IMR-90 (cell line): ENCODE data around the gene STRC. TPM values are rescaled to one million over a fixed set of nuclear protein-coding genes. Genes with fewer than 3 reads are reported as not detected.
"Not testable (repeated sequence)": the region's sequence is repeated elsewhere in the genome, so short reads cannot be mapped to it uniquely, and the experiment has no call there.

ENCODE experiments used
- ATAC-seq: fragments of 200-7000 bp; cut with Tn5 transposase; 2 replicates; pipeline ENCODE4 v1.9.1; 2020; ENCODE audit warnings: low read depth, mild to moderate bottlenecking, moderate library complexity
- BruUV-seq: library from RNA; stranded (reverse); fragments of 400-500 nt; replicated peaks from 2 replicates; lab custom pipeline; 2021; lab: Mats Ljungman, UMichigan
- CTCF ChIA-PET: fragments of 300-600 bp; formaldehyde crosslinking; extraction: SDS; loops from one replicate; lab custom pipeline; 2021; ENCODE audit warnings: antibody characterized with exemption; lab: Yijun Ruan, JAX
- POLR2A ChIA-PET: fragments of 300-600 bp; sonication (Branson Sonifier 250); formaldehyde crosslinking; loops from one replicate; lab custom pipeline; 2022; ENCODE audit warnings: antibody characterized with exemption; ENCODE audit not compliant: unreplicated experiment; lab: Charles Lee
- DNase-seq: peaks from one replicate; pipeline ENCODE4 v3.0.0; 2013
- H2AFZ ChIP-seq: replicated peaks from 2 replicates; pipeline ENCODE3; 2013; ENCODE audit warnings: low read length, mild to moderate bottlenecking; ENCODE audit not compliant: poor library complexity
- H2AK5ac ChIP-seq: 2 replicates; pipeline ENCODE4 v1.6.1; 2013; ENCODE audit warnings: low read depth, low read length, inconsistent platforms
- H2AK9ac ChIP-seq: replicated peaks from 2 replicates; pipeline ENCODE3; 2013; ENCODE audit warnings: mild to moderate bottlenecking, low read depth, low read length, moderate library complexity; ENCODE audit not compliant: poor library complexity
- H2BK120ac ChIP-seq: 2 replicates; pipeline ENCODE4 v1.6.1; 2013; ENCODE audit warnings: low read depth, low read length, inconsistent platforms
- H2BK15ac ChIP-seq: 3 replicates; pipeline ENCODE4 v1.6.1; 2013; ENCODE audit warnings: low read depth, low read length, inconsistent platforms
- H2BK20ac ChIP-seq: 2 replicates; pipeline ENCODE4 v1.6.1; 2013; ENCODE audit warnings: low read depth, mild to moderate bottlenecking, inconsistent platforms, low read length, moderate library complexity
- H2BK5ac ChIP-seq: 2 replicates; pipeline ENCODE4 v1.6.1; 2013; ENCODE audit warnings: mild to moderate bottlenecking, low read depth, low read length, inconsistent platforms; ENCODE audit not compliant: poor library complexity, severe bottlenecking
- H3K14ac ChIP-seq: replicated peaks from 2 replicates; pipeline ENCODE4 v1.6.1; 2013; ENCODE audit warnings: low read depth, low read length, inconsistent platforms
- H3K18ac ChIP-seq: 2 replicates; pipeline ENCODE4 v1.6.1; 2013; ENCODE audit warnings: low read depth, low read length, control low read depth
- H3K23ac ChIP-seq: 2 replicates; pipeline ENCODE4 v1.6.1; 2013; ENCODE audit warnings: low read depth, low read length, inconsistent platforms
- H3K27ac ChIP-seq: 2 replicates; pipeline ENCODE4 v1.5.1; 2013; ENCODE audit warnings: mild to moderate bottlenecking, control low read depth, low read length; ENCODE audit not compliant: insufficient read depth
- H3K27me3 ChIP-seq: 2 replicates; pipeline ENCODE4 v1.6.1; 2013; ENCODE audit warnings: low read length; ENCODE audit not compliant: control insufficient read depth, insufficient read depth
- H3K36me3 ChIP-seq: 2 replicates; pipeline ENCODE4 v1.6.1; 2013; ENCODE audit warnings: low read length, mixed read lengths; ENCODE audit not compliant: control insufficient read depth, insufficient read depth
- H3K4ac ChIP-seq: 2 replicates; pipeline ENCODE4 v1.6.1; 2013; ENCODE audit warnings: low read depth, low read length, inconsistent platforms
- H3K4me1 ChIP-seq: 2 replicates; pipeline ENCODE4 v1.6.1; 2013; ENCODE audit warnings: low read length, mixed read lengths; ENCODE audit not compliant: control insufficient read depth, insufficient read depth
- H3K4me2 ChIP-seq: 2 replicates; pipeline ENCODE4 v1.6.1; 2013; ENCODE audit warnings: low read depth, mild to moderate bottlenecking, control low read depth, low read length, moderate library complexity
- H3K4me3 ChIP-seq: 2 replicates; pipeline ENCODE4 v1.5.1; 2013; ENCODE audit warnings: low read depth, mild to moderate bottlenecking, control low read depth, low read length, moderate library complexity; ENCODE audit not compliant: insufficient read depth
- H3K56ac ChIP-seq: 2 replicates; pipeline ENCODE4 v1.6.1; 2013; ENCODE audit warnings: low read length, inconsistent platforms; ENCODE audit not compliant: insufficient read depth; ENCODE audit errors: extremely low read depth
- H3K79me1 ChIP-seq, 2 experiments: 2 replicates each; pipeline ENCODE4 v1.6.1; 2013; ENCODE audit warnings: low read length in 2 of 2, inconsistent platforms in 1 of 2, low read depth in 1 of 2
- H3K9ac ChIP-seq: 2 replicates; pipeline ENCODE4 v1.6.1; 2013; ENCODE audit warnings: low read depth, low read length, control low read depth
- H3K9me1 ChIP-seq: 2 replicates; pipeline ENCODE4 v1.6.1; 2013; ENCODE audit warnings: low read length, inconsistent platforms; ENCODE audit not compliant: insufficient read depth
- H3K9me3 ChIP-seq: 2 replicates; pipeline ENCODE4 v1.6.1; 2013; ENCODE audit warnings: low read length; ENCODE audit not compliant: control insufficient read depth, insufficient read depth
- H4K20me1 ChIP-seq: 2 replicates; pipeline ENCODE4 v1.6.1; 2013; ENCODE audit warnings: low read length, inconsistent platforms; ENCODE audit not compliant: insufficient read depth
- H4K5ac ChIP-seq: 2 replicates; pipeline ENCODE4 v1.6.1; 2013; ENCODE audit warnings: mild to moderate bottlenecking, low read depth, low read length, control low read depth
- H4K8ac ChIP-seq, 2 experiments: 2 replicates each; pipeline ENCODE4 v1.6.1; 2013; ENCODE audit warnings: low read depth in 2 of 2, low read length in 2 of 2, control low read depth in 1 of 2, inconsistent platforms in 1 of 2
- H4K91ac ChIP-seq: 2 replicates; pipeline ENCODE4 v1.6.1; 2013; ENCODE audit warnings: low read depth, low read length, inconsistent platforms; ENCODE audit not compliant: insufficient read depth
- WGBS, 2 experiments: methylation state at CpG; one replicate each; pipeline versions ENCODE4 v1.1.5 to v1.1.7; 2013; ENCODE audit warnings: missing lambda C conversion rate in 2 of 2; ENCODE audit not compliant: insufficient read length in 1 of 2; ENCODE audit errors: extremely low coverage in 2 of 2; 5-methylcytosine and 5-hydroxymethylcytosine counted together
- dilution Hi-C: fragments of 300-500 bp; cut with HindIII; formaldehyde crosslinking; loops from one replicate; pipeline ENCODE4 v1.14.3; 2018; ENCODE audit warnings: low sequenced_read_pairs; ENCODE audit not compliant: unreplicated experiment
- in situ Hi-C: fragments of 300-500 bp; cut with MboI; formaldehyde crosslinking; loops from 3 replicates; pipeline ENCODE4 v1.14.3; 2019; ENCODE audit warnings: low sequenced_read_pairs, inconsistent platforms, mixed read lengths
- intact Hi-C: fragments of 100-400 bp; cut with micrococcal nuclease; formaldehyde crosslinking; loops from 2 replicates; pipeline ENCODE4 v1.10.0; 2022
- polyA plus RNA-seq, 3 experiments: library from polyadenylated mRNA; depleted of rRNA; stranded (reverse); fragments of >200 nt; gene quantifications; 2 replicates each; pipeline ENCODE4 v1.2.3, GENCODE V29; 2012; ENCODE audit warnings: low replicate concordance in 1 of 3
- total RNA-seq: library from RNA; depleted of rRNA; stranded (reverse); fragments of >200 nt; gene quantifications from 2 replicates; pipeline ENCODE4 v1.2.3, GENCODE V29; 2012

STRC gene
- total and polyA plus RNA-seq, 2 of the 4 experiments (the other 2 are of a cell fraction) = not detected

- H4K20me1 ChIP-seq, H3K4ac ChIP-seq, H3K4me3 ChIP-seq, H2BK5ac ChIP-seq, in situ Hi-C loops, H3K18ac ChIP-seq, H3K36me3 ChIP-seq, dilution Hi-C loops, H3K14ac ChIP-seq, H4K8ac ChIP-seq, H4K91ac ChIP-seq, H3K56ac ChIP-seq, H3K9me3 ChIP-seq, DNase-seq, H3K23ac ChIP-seq, H3K27ac ChIP-seq, BruUV-seq, H3K79me1 ChIP-seq, H3K9ac ChIP-seq, H3K4me1 ChIP-seq, H3K4me2 ChIP-seq, POLR2A ChIA-PET, H2AK9ac ChIP-seq, H2BK20ac ChIP-seq, H2AK5ac ChIP-seq, intact Hi-C loops, H3K27me3 ChIP-seq, H4K5ac ChIP-seq, H2AFZ ChIP-seq, H3K9me1 ChIP-seq, H2BK15ac ChIP-seq, H2BK120ac ChIP-seq, CTCF ChIA-PET: not testable (repeated sequence)
- no CpG with 5 or more reads among the region's 43 CpGs for WGBS, 2 experiments
- ATAC-seq = peak; percentile 54
Measured at GRCh38 chr15:43593328-43594190, 25.0 kb downstream of the STRC start, which contains the start of gene CKMT1B. Gene CKMT1B (plus strand): TSS chr15:43594027. CDS start chr15:43594219, 192 bp downstream.

GRCh38 chr15:43592841-43593240 lies 25.8 kb downstream of the STRC start:
- H3K9me1 ChIP-seq, H4K91ac ChIP-seq, H2AK5ac ChIP-seq, H2BK5ac ChIP-seq, H3K14ac ChIP-seq, H3K4me3 ChIP-seq, H3K79me1 ChIP-seq, dilution Hi-C loops, H3K36me3 ChIP-seq, ATAC-seq, H3K4me1 ChIP-seq, H3K9ac ChIP-seq, H3K56ac ChIP-seq, H3K23ac ChIP-seq, H2BK120ac ChIP-seq, H2AK9ac ChIP-seq, BruUV-seq, H3K4ac ChIP-seq, H2BK15ac ChIP-seq, H3K27ac ChIP-seq, CTCF ChIA-PET, H3K18ac ChIP-seq, H4K20me1 ChIP-seq, POLR2A ChIA-PET, H2BK20ac ChIP-seq, H3K9me3 ChIP-seq, H3K4me2 ChIP-seq, DNase-seq, H4K8ac ChIP-seq, H4K5ac ChIP-seq, H2AFZ ChIP-seq, in situ Hi-C loops, H3K27me3 ChIP-seq, intact Hi-C loops: not testable (repeated sequence)
- WGBS, 2 experiments = no CpG with 5 or more reads among the region's 8 CpGs
